SJCRH30 (cell line): ENCODE measurements around the gene IGSF21. TPM values are rescaled to one million over a fixed set of nuclear protein-coding genes. Genes with fewer than 3 reads are reported as not detected.

ENCODE experiments used
- DNase-seq, 2 experiments: peaks; one replicate each; pipeline ENCODE4 v3.0.0-alpha.2; 2015 to 2020
- H3K27ac ChIP-seq: fragments of 250-450 bp; sonication (Bioruptor Pico); 2 replicates; pipeline ENCODE4 v1.5.1; 2020; ENCODE audit warnings: mild to moderate bottlenecking, moderate library complexity
- H3K27me3 ChIP-seq: fragments of 250-450 bp; sonication (Bioruptor Pico); 2 replicates; pipeline ENCODE4 v1.5.1; 2020; ENCODE audit warnings: mild to moderate bottlenecking, moderate library complexity
- H3K36me3 ChIP-seq: fragments of 250-450 bp; sonication (Bioruptor Pico); 2 replicates; pipeline ENCODE4 v1.5.1; 2020; ENCODE audit warnings: mild to moderate bottlenecking, moderate library complexity
- H3K4me1 ChIP-seq: fragments of 250-450 bp; sonication (Bioruptor Pico); 2 replicates; pipeline ENCODE4 v1.5.1; 2020; ENCODE audit warnings: mild to moderate bottlenecking, moderate library complexity
- H3K4me3 ChIP-seq: fragments of 250-450 bp; sonication (Bioruptor Pico); 2 replicates; pipeline ENCODE4 v1.5.1; 2020; ENCODE audit warnings: mild to moderate bottlenecking, moderate library complexity
- H3K9me3 ChIP-seq: fragments of 250-450 bp; sonication (Bioruptor Pico); replicated peaks from 2 replicates; pipeline ENCODE4 v1.5.1; 2020; ENCODE audit warnings: mild to moderate bottlenecking, moderate library complexity
- total RNA-seq: library from RNA; depleted of rRNA; stranded (reverse); fragments of >200 nt; shearing (Covaris generic); gene quantifications from 2 replicates; pipeline ENCODE4 v1.2.3, GENCODE V29; 2014

IGSF21 gene
- total RNA-seq, 1 experiment from 2014 or later, result not detected

DNA sequence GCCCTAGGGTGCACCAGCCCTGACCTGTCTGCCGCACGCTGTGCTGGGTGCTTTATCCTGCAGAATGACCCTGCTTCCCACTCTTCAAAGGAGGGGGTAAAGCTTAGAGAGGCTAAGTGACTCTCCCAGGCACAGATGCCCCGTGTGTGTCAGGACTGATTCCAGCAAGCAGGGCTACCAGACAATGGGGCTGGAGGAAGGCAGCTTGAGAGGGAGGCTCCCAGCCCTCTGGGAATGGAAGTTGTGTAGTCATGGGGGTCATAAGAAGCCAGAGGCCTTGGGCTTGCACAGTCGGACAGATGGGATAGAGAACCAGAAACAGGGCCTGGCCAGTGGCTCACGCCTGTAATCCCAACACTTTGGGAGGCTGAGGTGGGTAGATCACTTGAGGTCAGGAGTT lies 279.0 kb downstream of the IGSF21 start:
- no peaks in the 10 kb centered on the region for H3K36me3 ChIP-seq
- H3K27ac ChIP-seq, result no peak overlapping the region
- H3K4me3 ChIP-seq, result no peak overlapping the region
- no peaks in the 10 kb centered on the region for H3K27me3 ChIP-seq
- no peaks in the 10 kb centered on the region for H3K9me3 ChIP-seq
- DNase-seq, result no peak
- peaks cover 9% of the 10 kb centered on the region for H3K4me1 ChIP-seq

DNA sequence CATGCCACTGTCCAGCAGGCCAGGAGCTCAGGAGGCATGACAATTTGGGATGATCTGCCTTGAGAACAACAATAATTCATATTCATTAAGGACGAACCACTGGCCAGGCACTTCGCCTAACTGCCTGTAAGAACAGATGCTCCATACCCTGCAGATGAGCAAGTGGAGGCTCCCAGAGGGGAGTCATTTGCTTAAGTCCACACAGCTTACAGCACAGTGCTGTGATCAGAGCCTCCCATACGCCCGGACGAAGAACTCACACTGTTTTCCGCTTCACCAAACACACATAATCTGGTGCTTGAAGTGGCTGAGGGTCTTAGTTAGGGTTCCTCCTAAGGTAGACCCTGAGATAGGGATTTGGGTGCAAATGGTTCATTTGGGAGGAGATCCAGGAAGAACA lies 279.7 kb downstream of the IGSF21 start:
- H3K36me3 ChIP-seq, result no peaks in the 10 kb centered on the region
- H3K4me3 ChIP-seq, result no peak overlapping the region
- peaks cover 9% of the 10 kb centered on the region for H3K4me1 ChIP-seq
- no peaks in the 10 kb centered on the region for H3K9me3 ChIP-seq
- H3K27ac ChIP-seq, result no peak overlapping the region
- H3K27me3 ChIP-seq, result no peaks in the 10 kb centered on the region
- no peak for DNase-seq

DNA sequence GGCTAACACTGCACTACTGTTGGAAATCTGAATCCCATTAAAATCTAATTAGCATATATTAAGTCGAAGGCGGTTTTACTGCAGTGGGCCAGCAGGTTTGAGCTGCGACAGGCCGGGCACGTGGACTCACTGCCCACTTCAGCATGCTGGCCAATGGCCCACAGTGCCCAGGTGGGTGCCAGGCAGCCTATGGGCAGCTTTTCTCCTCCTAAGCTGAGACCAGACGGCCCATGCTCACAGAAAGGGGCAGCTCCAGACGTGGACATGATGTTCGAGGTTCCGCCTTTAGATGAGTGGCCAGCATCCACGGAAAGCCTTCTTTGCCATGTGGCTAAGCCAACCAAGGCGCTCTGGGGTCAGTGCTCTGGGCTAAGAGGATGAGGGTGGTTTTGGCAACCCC lies 283.4 kb downstream of the IGSF21 start:
- DNase-seq, result no peak
- Histone ChIP-seq H3K9me3 (no peaks in the 10 kb centered on the region; the same call in 1 of the 2 replicates), H3K27ac (no peak overlapping the region), H3K4me1 (peaks cover under 1% of the 10 kb centered on the region; the same call in 1 of the 2 replicates), H3K27me3 (no peaks in the 10 kb centered on the region; the same call in 1 of the 2 replicates), H3K36me3 (no peaks in the 10 kb centered on the region), H3K4me3 (no peak overlapping the region)

DNA sequence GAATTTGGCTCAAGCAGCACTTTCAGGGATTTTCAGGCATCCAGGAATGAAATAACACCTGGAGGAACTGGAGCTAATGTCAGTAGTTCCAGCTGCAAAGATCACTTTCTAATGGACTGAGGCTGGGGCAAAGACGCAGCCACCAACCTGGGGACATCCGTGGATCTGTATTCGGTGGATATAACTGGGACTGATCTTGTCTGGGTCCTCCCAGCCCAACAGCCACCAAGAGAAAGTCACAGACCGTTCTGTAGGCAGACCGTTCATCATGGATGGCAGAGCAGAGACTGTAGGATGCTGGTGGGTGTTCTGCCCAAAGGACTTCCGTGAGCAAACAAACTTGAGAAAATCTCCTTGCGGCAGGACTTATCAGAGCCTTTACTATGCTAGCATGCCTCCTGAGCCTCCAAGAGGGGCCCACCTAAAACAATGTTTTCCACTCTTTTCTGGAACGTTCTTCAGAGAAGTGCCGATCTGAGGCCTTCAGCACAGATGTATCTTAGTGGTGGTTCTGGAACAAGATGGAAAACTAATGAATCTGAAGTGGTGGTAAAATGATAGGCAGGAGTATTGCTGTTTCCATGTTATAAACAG lies 287.1 kb downstream of the IGSF21 start:
- Histone ChIP-seq H3K27me3 (peaks cover 4% of the 10 kb centered on the region; the same call in 1 of the 2 replicates), H3K36me3 (no peaks in the 10 kb centered on the region), H3K4me3 (no peak overlapping the region), H3K9me3 (no peaks in the 10 kb centered on the region; the same call in 1 of the 2 replicates), H3K27ac (no peak overlapping the region), H3K4me1 (no peaks in the 10 kb centered on the region)
- no peak for DNase-seq

DNA sequence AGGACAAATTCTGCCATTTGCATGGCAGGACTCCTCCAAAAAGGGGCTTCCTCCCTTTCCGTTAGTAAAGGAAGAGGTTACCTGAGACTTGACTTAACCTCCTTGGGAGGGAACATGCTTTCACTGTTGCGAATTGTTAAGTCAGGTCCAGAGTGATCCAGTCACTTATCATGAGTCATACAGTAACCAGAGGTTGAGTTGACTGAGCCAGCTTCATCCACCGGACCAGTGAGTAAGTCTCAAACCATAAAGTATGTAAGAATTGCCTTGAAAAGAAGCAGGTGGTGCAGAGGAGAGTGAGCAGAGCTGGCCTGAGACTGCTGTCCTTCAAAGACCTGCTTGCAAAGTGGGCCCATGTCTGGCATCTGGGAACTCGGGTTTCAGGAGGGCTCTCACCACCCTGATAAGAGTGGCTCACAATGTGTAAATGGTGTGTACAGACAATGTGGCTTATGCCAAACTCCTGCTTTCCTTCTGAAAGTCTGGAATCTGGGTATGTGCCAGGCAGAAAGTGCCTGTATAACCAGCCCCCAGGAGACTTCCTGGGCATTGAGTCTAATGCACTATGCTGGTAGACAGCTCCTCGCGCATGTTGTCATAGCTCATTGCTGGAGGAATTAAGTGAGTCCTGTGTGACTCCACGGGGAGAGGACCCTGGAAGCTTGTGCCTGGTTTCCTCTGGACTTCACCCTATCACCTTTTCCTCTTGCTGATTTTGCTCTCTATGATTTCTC lies 288.8 kb downstream of the IGSF21 start:
- H3K4me1 ChIP-seq, result no peaks in the 10 kb centered on the region
- H3K27ac ChIP-seq, result no peak overlapping the region
- H3K9me3 ChIP-seq, result no peaks in the 10 kb centered on the region; the same call in 1 of the 2 replicates
- H3K36me3 ChIP-seq, result no peaks in the 10 kb centered on the region
- H3K27me3 ChIP-seq, result peaks cover 4% of the 10 kb centered on the region; the same call in 1 of the 2 replicates
- no peak overlapping the region for H3K4me3 ChIP-seq
- no peak for DNase-seq

DNA sequence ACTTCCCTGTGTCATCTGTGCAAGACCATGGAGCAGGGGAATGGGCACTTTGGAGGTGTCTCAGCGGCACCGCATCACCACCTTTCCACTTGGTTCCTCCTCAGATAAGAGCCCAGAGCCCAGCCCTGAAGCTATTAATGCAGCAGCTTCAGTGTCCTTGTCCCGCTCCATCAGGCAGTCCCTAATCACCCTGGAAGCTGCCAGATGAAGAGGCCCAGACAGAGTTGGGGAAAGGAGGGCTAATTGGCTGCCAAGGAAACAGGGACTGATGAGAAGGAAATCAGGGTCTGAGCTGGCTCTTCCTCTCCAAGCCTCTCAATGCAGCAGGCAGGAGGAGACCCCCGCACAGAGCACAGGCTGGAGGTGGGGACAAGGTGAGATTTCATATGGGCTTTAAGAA lies 290.0 kb downstream of the IGSF21 start:
- no peak overlapping the region for H3K4me3 ChIP-seq
- H3K27me3 ChIP-seq, result peaks cover 4% of the 10 kb centered on the region; the same call in 1 of the 2 replicates
- no peaks in the 10 kb centered on the region for H3K36me3 ChIP-seq
- H3K4me1 ChIP-seq, result no peaks in the 10 kb centered on the region
- no peak overlapping the region for H3K27ac ChIP-seq
- no peak for DNase-seq
- H3K9me3 ChIP-seq, result no peaks in the 10 kb centered on the region; the same call in 1 of the 2 replicates

DNA sequence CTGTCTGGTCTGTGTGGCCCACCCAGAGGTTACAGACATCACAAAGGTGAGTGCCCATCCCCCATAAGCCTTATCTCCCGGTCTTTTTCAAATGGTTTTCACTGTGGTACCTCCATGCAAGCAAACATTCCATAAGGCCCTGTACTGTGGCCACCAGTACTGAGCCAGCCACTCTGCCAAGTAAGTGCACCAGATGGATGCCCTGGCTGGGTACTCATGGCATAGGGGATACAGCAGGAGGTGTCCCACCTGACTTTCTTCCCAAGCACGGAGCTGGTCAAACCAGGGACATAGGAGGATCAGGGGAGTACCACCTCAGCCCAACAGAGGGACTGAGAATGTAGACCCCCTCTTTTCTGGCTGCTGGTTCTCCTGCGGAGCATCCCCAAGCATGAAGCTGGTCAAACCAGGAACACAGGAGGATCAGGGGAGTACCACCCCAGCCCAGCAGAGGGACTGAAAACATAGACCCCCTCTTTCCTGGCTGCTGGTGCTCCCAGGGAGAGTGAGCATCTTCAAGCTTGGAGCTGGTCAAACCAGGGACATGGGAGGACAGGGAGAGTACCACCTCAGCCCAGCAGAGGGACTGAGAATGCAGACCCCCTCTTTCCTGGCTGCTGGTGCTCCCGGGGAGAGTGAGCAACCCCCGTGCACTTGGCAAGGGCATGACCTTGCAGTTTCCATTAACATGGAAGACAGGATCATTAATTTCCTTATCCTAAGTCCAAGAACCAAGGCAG lies 291.4 kb downstream of the IGSF21 start:
- Histone ChIP-seq H3K9me3 (no peaks in the 10 kb centered on the region), H3K36me3 (no peaks in the 10 kb centered on the region), H3K4me1 (no peaks in the 10 kb centered on the region), H3K27ac (no peak overlapping the region), H3K4me3 (no peak overlapping the region), H3K27me3 (peaks cover 4% of the 10 kb centered on the region; the same call in 1 of the 2 replicates)
- no peak for DNase-seq

DNA sequence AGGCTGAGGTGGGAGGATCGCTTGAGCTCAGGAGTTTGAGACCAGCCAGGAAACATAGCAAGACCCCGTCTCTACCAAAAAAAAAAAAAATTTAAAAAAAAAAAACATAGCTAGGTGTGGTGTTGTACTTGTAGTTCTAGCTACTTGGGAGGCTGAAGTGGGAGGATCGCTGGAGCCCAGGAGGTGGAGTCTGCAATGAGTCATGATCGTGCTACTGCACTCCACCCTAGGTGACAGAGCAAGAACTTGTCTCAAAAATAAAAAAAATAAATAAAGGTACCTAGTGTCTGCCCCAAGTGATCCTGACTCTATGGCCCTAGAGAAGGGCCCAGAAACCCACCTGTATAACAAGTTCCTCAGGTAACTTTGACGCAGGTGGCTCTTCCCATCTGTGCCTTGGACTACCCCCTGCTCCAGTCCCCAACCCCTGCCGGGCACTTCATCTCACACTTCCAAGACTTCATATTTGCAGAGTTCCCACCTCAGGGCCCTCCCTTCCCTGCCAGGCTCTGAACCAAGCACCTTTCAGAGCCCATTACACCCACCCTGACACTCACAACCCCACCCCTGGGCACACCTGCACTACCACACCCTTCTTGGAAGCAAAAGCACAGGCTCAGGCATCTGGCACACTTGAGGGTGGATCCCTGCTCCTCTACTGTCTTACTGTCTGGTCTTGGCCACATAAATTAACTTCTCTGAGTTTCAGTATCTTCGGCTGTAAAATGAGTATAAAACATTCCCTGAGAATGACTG lies 292.9 kb downstream of the IGSF21 start:
- H3K27me3 ChIP-seq, result peaks cover 4% of the 10 kb centered on the region; the same call in 1 of the 2 replicates

DNA sequence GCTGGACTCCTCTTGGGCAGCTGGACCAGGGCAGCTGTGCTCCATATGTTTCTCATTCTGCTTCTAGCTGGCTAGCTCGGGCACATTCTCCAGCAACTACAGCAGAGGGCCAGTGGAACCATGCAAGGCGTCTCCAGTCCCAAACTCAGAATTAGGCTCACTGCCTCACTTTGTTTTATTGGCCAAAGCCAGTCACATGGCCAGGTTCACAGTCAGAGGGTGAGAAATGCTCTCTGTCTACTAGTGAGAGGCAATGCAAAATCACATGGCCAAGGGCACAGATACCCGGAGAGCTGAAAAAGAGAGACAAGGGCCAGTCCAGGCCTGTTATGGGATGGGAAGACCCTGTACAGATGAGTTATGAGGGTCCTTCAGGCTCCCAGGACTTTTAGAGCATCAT lies 294.3 kb downstream of the IGSF21 start:
- no peaks in the 10 kb centered on the region for H3K9me3 ChIP-seq
- no peak overlapping the region for H3K4me3 ChIP-seq
- H3K4me1 ChIP-seq, result no peaks in the 10 kb centered on the region
- no peaks in the 10 kb centered on the region for H3K36me3 ChIP-seq
- no peak for DNase-seq
- H3K27ac ChIP-seq, result no peak overlapping the region
- 0 out of 2 replicates have a peak, but pooled peaks cover 4% of the 10 kb centered on the region for H3K27me3 ChIP-seq

More for the DNA sequence above, 292.9 kb downstream of the IGSF21 start:
- no peak overlapping the region for H3K27ac ChIP-seq
- H3K4me1 ChIP-seq, result no peaks in the 10 kb centered on the region
- no peaks in the 10 kb centered on the region for H3K36me3 ChIP-seq
- DNase-seq, result no peak
- H3K4me3 ChIP-seq, result no peak overlapping the region
- no peaks in the 10 kb centered on the region for H3K9me3 ChIP-seq

DNA sequence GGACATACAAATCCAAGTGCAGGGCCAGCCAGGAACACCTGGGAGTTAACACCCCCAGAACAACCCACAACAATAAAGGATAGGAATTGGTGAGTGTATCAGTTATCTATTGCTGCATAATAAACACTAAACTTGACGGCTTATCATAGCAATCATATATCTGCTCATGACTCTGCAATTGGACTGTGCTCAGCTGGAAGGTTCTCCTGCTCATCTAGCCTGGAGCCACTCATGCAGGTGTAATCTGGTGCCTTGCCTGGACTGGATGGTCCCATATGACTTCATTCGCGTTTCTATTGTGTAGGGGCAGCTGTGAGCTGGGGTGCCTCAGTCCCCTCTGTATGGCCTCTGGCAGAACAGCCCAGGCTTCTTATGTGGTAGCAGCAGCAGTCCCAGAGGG lies 296.9 kb downstream of the IGSF21 start:
- Histone ChIP-seq H3K27ac (no peak overlapping the region), H3K36me3 (no peaks in the 10 kb centered on the region), H3K4me3 (no peak overlapping the region), H3K27me3 (peaks cover 9% of the 10 kb centered on the region), H3K9me3 (no peaks in the 10 kb centered on the region), H3K4me1 (no peaks in the 10 kb centered on the region)
- DNase-seq, result no peak

DNA sequence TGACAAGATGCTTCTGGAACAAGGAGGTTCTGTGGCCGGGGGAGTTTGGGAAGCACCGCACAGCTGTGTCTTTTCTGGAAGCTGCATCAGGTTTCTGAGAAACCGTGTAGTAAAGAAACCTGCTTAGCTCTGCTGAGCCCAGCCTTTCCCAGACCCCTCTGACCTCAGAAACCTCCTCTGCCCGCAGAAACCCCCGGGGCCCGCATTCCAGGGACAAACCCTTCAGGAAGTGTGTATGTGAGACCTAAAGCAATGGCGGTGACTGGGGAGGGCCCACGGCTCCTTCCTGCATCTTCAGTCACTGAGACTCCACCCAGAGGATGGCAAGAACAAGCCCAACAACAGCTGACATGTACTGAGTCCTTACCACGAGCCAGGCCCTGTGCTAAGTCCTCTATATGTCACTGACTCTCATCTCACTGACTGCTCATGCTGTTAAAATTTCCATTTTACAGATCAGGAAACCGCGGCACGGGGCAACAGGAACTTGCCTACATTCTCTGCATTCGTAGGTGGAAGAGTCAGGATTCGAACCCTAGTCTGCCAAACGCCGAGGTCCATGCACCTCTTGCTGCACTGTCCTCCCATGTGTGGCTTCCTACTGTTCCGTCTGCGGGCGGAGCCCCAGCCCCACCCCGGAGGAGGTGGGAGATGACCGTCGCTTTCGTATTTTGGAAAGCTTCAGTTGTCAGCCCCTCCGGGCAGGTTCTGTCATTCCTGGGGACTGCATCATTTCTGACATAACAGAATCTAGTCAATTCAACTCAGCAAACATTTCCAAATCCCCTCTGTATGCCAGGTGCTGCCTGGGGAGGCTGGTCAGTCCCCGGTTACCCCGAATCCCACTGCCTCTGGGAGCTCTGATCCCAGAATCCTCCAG lies 299.8 kb downstream of the IGSF21 start:
- H3K4me3 ChIP-seq, result no peak overlapping the region
- DNase-seq, result no peak
- peaks cover 23% of the 10 kb centered on the region for H3K27me3 ChIP-seq
- no peak overlapping the region for H3K27ac ChIP-seq
- no peaks in the 10 kb centered on the region for H3K36me3 ChIP-seq
- no peaks in the 10 kb centered on the region for H3K4me1 ChIP-seq
- H3K9me3 ChIP-seq, result no peaks in the 10 kb centered on the region

DNA sequence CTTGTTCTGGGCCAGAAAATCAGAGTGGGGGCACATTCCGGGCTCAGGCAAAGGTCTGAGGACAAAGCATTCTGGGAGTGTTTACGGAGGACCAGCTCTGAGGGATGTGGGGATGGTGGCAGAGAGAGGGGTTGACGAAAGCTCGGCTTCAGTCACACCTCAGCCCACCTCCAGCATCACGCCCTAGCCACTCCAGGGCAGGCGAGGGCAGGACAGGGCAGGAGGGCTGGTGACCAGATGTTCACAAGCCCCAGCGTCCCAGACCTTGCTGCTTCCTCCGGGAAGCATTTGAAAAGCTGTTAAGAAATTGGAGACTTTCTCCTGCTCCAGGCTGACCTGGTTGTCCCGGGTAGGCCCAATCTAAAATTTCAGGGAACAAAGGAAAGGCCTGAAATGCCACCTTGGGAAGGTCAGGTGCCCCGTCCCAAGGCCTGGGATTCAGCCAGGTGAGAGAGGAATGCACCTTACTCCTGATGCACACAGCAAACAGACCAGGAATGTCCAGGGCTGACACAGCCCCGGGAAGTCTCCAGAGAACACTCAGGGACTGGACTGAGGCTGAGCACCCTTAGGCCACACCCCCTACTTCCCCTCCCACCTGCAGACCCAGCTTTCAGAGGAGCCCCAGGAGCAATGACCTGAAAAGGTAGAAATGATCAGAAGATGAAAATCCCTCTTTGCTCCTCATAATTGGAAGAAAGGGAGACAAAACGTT lies 301.2 kb downstream of the IGSF21 start:
- no peaks in the 10 kb centered on the region for H3K9me3 ChIP-seq
- H3K27ac ChIP-seq, result no peak overlapping the region
- no peak for DNase-seq
- no peak overlapping the region for H3K4me3 ChIP-seq
- H3K4me1 ChIP-seq, result no peaks in the 10 kb centered on the region
- H3K36me3 ChIP-seq, result no peaks in the 10 kb centered on the region
- peaks cover 23% of the 10 kb centered on the region for H3K27me3 ChIP-seq

DNA sequence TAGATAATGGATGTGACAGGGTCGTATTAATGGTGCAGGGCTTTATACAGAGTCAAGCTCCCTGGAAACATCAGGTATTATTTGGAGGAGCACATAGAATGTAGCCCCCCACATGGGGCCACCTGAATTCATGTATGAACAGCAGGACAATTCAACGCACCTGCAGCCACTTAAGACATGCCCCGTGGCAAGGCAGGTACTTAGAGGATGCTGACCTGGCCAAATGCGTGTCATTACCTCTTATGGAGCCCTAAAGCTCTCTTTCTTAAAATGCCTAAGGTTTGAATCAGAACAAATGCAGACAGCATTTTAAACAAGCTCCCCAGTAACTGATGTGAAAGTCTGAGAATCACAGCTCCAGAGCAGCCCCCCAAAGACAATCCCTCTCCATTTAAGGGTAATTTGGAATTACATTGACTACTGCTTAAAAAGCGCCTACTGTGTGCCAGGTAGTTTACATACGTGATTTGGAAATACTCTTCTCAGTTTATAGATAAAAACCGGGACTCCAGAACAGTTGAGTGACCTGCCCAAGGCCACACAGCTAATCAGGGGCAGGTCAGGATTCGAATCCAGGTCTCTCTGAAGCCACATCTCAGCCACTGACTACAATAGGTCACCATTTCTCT lies 302.1 kb downstream of the IGSF21 start:
- Histone ChIP-seq H3K36me3 (no peaks in the 10 kb centered on the region), H3K4me3 (no peak overlapping the region), H3K9me3 (no peaks in the 10 kb centered on the region), H3K4me1 (no peaks in the 10 kb centered on the region), H3K27ac (no peak overlapping the region), H3K27me3 (peaks cover 23% of the 10 kb centered on the region)
- no peak for DNase-seq
